HG02759 (cell line): ENCODE measurements around the gene RNF220.
"Not testable (repeated sequence)": the region's sequence is repeated elsewhere in the genome, so short reads cannot be mapped to it uniquely, and the experiment has no call there.

Experiments used
- ATAC-seq: cut with Tn5 transposase; IDR thresholded peaks from one replicate; pipeline ENCODE4 v1.9.1; 2021; ENCODE audit warnings: mild to moderate bottlenecking, moderate library complexity; ENCODE audit not compliant: unreplicated experiment

The RNF220 gene

GRCh38 chr1:44485229-44485933, 80.3 kb downstream of the RNF220 start:
- ATAC-seq: no peak

GRCh38 chr1:44485934-44486460, 80.9 kb downstream of the RNF220 start:
- ATAC-seq: no peak

GRCh38 chr1:44489481-44489880, 84.4 kb downstream of the RNF220 start:
- ATAC-seq: no peak

- no peak for ATAC-seq
Measured at GRCh38 chr1:44496541-44497171, 91.6 kb downstream of the RNF220 start.

- ATAC-seq: no peak
Measured at GRCh38 chr1:44497422-44498170, 92.5 kb downstream of the RNF220 start.

GRCh38 chr1:44499306-44499705, 94.3 kb downstream of the RNF220 start:
- ATAC-seq: no peak

- no peak for ATAC-seq
Measured at GRCh38 chr1:44500181-44501046, 95.4 kb downstream of the RNF220 start.

- no peak for ATAC-seq
Measured at GRCh38 chr1:44501047-44501890, 96.2 kb downstream of the RNF220 start.

- ATAC-seq: not testable (repeated sequence)
Measured at GRCh38 chr1:44502823-44503222, 97.8 kb downstream of the RNF220 start.

GRCh38 chr1:44503625-44504024, 98.6 kb downstream of the RNF220 start:
- ATAC-seq: no peak

- ATAC-seq: no peak
Measured at GRCh38 chr1:44505210-44505993, 100.3 kb downstream of the RNF220 start.

GRCh38 chr1:44507490-44508396, 102.7 kb downstream of the RNF220 start:
- no peak for ATAC-seq

- ATAC-seq: no peak
Measured at GRCh38 chr1:44508397-44508745, 103.3 kb downstream of the RNF220 start.

- ATAC-seq: no peak
Measured at GRCh38 chr1:44511363-44511762, 106.3 kb downstream of the RNF220 start.

- no peak for ATAC-seq
Measured at GRCh38 chr1:44511769-44512168, 106.7 kb downstream of the RNF220 start.

- no peak for ATAC-seq
Measured at GRCh38 chr1:44512313-44512885, 107.3 kb downstream of the RNF220 start.

GRCh38 chr1:44513111-44513510, 108.1 kb downstream of the RNF220 start:
- no peak for ATAC-seq

- ATAC-seq: no peak
Measured at GRCh38 chr1:44514673-44515072, 109.6 kb downstream of the RNF220 start.
